HEK293T (cell line): ENCODE data around the gene PALLD.

Experiments used
- CTCF ChIA-PET: fragments of 350-600 bp; formaldehyde crosslinking; extraction: SDS; loops from one replicate; lab custom pipeline; 2021; ENCODE audit warnings: antibody characterized with exemption, inconsistent platforms; lab: Yijun Ruan, JAX
- POLR2A ChIA-PET: fragments of 350-600 bp; formaldehyde crosslinking; extraction: SDS; loops from one replicate; lab custom pipeline; 2020; ENCODE audit warnings: antibody characterized with exemption, inconsistent platforms; lab: Yijun Ruan, JAX
- DNase-seq: peaks from one replicate; pipeline ENCODE4 v3.0.0; 2012; ENCODE audit warnings: mixed read lengths; ENCODE audit errors: extremely low spot score
- ARNT ChIP-seq: fragments of 450-650 bp; IDR thresholded peaks from 2 replicates; pipeline ENCODE4 v1.6.1; 2017; ENCODE audit warnings: mild to moderate bottlenecking
- BHLHE40 ChIP-seq: fragments of 450-650 bp; IDR thresholded peaks from 2 replicates; pipeline ENCODE4 v1.6.1; 2016; ENCODE audit warnings: mild to moderate bottlenecking, moderate library complexity, borderline replicate concordance
- CTBP1 ChIP-seq: fragments of 450-650 bp; IDR thresholded peaks from 2 replicates; pipeline ENCODE4 v1.6.1; 2016; ENCODE audit warnings: borderline replicate concordance
- ELF4 ChIP-seq: fragments of 450-650 bp; IDR thresholded peaks from 2 replicates; pipeline ENCODE4 v1.6.1; 2017; ENCODE audit warnings: antibody characterized with exemption
- FOXA1 ChIP-seq: fragments of 450-650 bp; IDR thresholded peaks from 2 replicates; pipeline ENCODE4 v1.6.1; 2016; ENCODE audit warnings: mild to moderate bottlenecking
- FOXK2 ChIP-seq: fragments of 450-650 bp; IDR thresholded peaks from 2 replicates; pipeline ENCODE4 v1.6.1; 2016; ENCODE audit warnings: mild to moderate bottlenecking
- FOXM1 ChIP-seq: fragments of 450-650 bp; IDR thresholded peaks from 2 replicates; pipeline ENCODE4 v1.6.1; 2017; ENCODE audit warnings: mild to moderate bottlenecking, borderline replicate concordance
- HDGF ChIP-seq: fragments of 450-650 bp; IDR thresholded peaks from 2 replicates; pipeline ENCODE4 v1.6.1; 2017; ENCODE audit warnings: antibody characterized with exemption, borderline replicate concordance
- L3MBTL2 ChIP-seq: fragments of 450-650 bp; conservative IDR thresholded peaks from 2 replicates; pipeline ENCODE4 v1.6.1; 2016; ENCODE audit warnings: mild to moderate bottlenecking
- LEF1 ChIP-seq: fragments of 450-650 bp; IDR thresholded peaks from 2 replicates; pipeline ENCODE4 v1.6.1; 2017; ENCODE audit warnings: mild to moderate bottlenecking, borderline replicate concordance
- NFRKB ChIP-seq: fragments of 450-650 bp; IDR thresholded peaks from 2 replicates; pipeline ENCODE4 v1.6.1; 2016; ENCODE audit warnings: mild to moderate bottlenecking, moderate library complexity
- SP1 ChIP-seq: fragments of 450-650 bp; IDR thresholded peaks from 2 replicates; pipeline ENCODE4 v1.6.1; 2017
- SUZ12 ChIP-seq: fragments of 450-650 bp; IDR thresholded peaks from 2 replicates; pipeline ENCODE4 v1.6.1; 2016; ENCODE audit warnings: mild to moderate bottlenecking
- TARDBP ChIP-seq: fragments of 450-650 bp; IDR thresholded peaks from 2 replicates; pipeline ENCODE4 v1.6.1; 2016
- ZNF384 ChIP-seq: fragments of 450-650 bp; IDR thresholded peaks from 2 replicates; pipeline ENCODE4 v1.6.1; 2016
- TF ChIP-seq, protein P1 (sequence below): fragments of 450-650 bp; IDR thresholded peaks from 2 replicates; pipeline ENCODE4 v1.6.1; 2016

The PALLD gene

GRCh38 chr4:168794881-168795280 is 298.0 kb downstream of the PALLD start:
- no peak for DNase-seq
- ChIA-PET CTCF (no interaction called here), POLR2A (no interaction called here)
- no peak for TF ChIP-seq LEF1
- TF ChIP-seq, protein P1, sequence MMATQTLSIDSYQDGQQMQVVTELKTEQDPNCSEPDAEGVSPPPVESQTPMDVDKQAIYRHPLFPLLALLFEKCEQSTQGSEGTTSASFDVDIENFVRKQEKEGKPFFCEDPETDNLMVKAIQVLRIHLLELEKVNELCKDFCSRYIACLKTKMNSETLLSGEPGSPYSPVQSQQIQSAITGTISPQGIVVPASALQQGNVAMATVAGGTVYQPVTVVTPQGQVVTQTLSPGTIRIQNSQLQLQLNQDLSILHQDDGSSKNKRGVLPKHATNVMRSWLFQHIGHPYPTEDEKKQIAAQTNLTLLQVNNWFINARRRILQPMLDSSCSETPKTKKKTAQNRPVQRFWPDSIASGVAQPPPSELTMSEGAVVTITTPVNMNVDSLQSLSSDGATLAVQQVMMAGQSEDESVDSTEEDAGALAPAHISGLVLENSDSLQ, result no peak
- no peak for TF ChIP-seq SP1
- no peak for TF ChIP-seq ELF4
- TF ChIP-seq FOXK2, result no peak
- TF ChIP-seq NFRKB, result no peak
- no peak for TF ChIP-seq BHLHE40
- TF ChIP-seq L3MBTL2, result no peak
- TF ChIP-seq TARDBP, result no peak
- no peak for TF ChIP-seq HDGF
- TF ChIP-seq FOXA1, result no peak
- TF ChIP-seq FOXM1, result no peak
- no peak for TF ChIP-seq SUZ12
- TF ChIP-seq ZNF384, result no peak
- TF ChIP-seq CTBP1, result no peak

DNA sequence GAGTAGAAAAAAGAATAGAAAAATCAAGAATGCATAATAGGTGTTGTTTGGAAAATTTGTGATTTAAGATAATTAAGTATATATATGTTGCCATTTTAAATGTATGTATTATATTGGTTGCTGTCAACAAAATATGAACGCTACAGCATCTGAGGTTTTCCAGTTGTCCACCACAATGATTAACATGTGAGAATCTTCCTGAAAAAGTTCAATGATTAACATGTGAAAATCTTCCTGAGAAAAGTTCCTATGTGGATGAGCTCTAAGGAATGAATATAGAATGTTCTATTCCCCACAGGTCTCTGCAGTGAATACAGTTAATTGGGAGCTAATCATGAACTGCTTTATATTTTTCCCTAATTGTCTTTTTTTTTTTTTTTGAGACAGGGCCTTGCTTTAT is 298.5 kb downstream of the PALLD start:
- TF ChIP-seq LEF1 (no peak), FOXA1 (no peak), L3MBTL2 (no peak), SP1 (no peak), ARNT (no peak), ELF4 (no peak)
- CTCF ChIA-PET, result no interaction called here
- POLR2A ChIA-PET, result no interaction called here
- no peak for DNase-seq

DNA sequence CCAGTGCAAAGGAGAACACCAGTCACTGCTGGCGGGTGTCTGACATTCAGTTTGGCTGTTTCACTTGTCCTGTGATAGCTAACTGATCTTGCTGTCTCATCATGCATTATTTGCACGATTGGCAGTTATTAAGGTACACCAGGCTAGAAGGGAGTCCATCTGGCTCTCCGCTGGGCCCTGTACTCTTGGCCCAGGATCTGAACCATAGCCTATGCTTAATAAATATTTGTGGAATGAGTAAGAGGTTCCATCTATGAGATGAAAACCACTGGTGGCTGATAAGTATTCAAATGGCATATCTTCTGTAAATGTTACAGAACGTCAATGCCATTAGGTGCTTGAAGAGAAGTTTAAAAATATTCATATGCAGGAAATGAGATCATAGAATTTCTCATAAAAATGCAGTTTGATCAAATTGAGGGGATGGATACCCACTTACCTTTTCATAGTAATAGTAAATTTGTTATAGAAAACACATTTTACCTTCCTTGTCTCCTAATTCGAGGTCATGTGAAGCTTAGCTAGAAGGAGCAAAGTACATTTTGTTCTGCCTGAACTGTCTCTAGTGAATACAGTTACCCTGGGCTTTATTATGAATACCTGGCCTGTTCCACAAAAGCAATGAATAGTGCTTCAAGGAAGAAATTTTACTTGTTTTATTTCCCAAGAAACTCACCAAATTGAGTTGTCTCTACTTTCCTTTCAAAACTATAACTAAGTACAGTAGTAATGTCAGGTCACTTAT is 299.7 kb downstream of the PALLD start:
- ChIA-PET POLR2A (no interaction called here), CTCF (interaction anchor here (0.6 kb wide), 1 partner anchor 704 kb away, joined by 5 read pairs; no protein-coding TSS in a partner anchor)
- TF ChIP-seq, protein P1, result no peak
- no peak for TF ChIP-seq SUZ12
- no peak for TF ChIP-seq CTBP1
- no peak for TF ChIP-seq BHLHE40
- TF ChIP-seq LEF1, result no peak
- no peak for TF ChIP-seq NFRKB
- TF ChIP-seq L3MBTL2, result no peak
- TF ChIP-seq FOXA1, result no peak
- no peak for TF ChIP-seq ELF4
- no peak for TF ChIP-seq TARDBP
- TF ChIP-seq FOXK2, result no peak
- no peak for TF ChIP-seq SP1
- DNase-seq, result no peak

GRCh38 chr4:168797194-168797593 is 300.3 kb downstream of the PALLD start:
- CTCF ChIA-PET, result interaction anchor here (0.5 kb wide), 1 partner anchor 808 kb away, joined by 6 read pairs; no protein-coding TSS in a partner anchor
- DNase-seq, result no peak
- TF ChIP-seq ELF4, result no peak
- TF ChIP-seq ARNT, result no peak
- TF ChIP-seq LEF1, result no peak
- no peak for TF ChIP-seq BHLHE40
- TF ChIP-seq NFRKB, result no peak
- no peak for TF ChIP-seq SP1
- TF ChIP-seq HDGF, result no peak
- no peak for TF ChIP-seq FOXA1
- no peak for TF ChIP-seq FOXK2
- TF ChIP-seq TARDBP, result no peak
- POLR2A ChIA-PET, result no interaction called here

DNA sequence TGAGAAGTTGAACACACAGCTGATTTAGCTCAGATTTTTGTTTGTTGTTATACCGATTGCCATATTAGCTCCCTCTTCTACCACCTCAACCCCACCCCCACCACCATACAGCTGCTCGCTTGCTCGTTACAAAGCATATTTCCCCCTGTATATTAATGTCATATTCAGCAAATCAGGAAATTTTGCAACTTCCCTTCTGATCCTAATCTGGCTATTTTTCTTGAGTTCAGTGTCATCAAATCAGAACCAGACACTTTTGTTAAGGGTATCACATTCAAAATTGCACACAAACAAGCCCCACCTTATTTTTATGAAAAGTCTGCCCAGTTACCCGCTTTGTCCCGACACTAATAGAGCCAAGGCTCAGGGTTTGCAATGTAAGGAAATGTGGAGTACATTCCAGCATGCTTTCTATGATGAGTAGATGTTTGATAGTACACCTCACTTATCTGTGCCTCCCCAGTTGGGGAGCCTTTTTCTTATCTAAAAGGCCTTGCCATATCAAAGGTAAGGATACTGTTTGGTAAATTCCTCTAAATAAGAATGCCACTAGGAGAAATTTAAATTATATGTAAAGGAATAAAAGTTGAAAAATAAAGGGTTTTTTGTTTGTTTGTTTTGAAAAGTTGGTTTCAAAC is 301.0 kb downstream of the PALLD start:
- DNase-seq, result no peak
- POLR2A ChIA-PET, result no interaction called here
- TF ChIP-seq HDGF (no peak), CTBP1 (no peak), ZNF384 (no peak), FOXM1 (no peak), L3MBTL2 (no peak), SP1 (no peak), ELF4 (no peak), FOXA1 (no peak), LEF1 (no peak), ARNT (no peak), TARDBP (no peak), FOXK2 (no peak), BHLHE40 (no peak), SUZ12 (no peak)
- TF ChIP-seq, protein P1, result no peak
- CTCF ChIA-PET, result interaction anchor here (0.5 kb wide), 1 partner anchor 807 kb away, joined by 6 read pairs; no protein-coding TSS in a partner anchor

- POLR2A ChIA-PET, result no interaction called here
- no peak for DNase-seq
- CTCF ChIA-PET, result no interaction called here
- TF ChIP-seq FOXA1 (no peak), LEF1 (no peak), ELF4 (no peak), FOXM1 (no peak), HDGF (no peak), TARDBP (no peak)
These were observed 304.1 kb downstream of the PALLD start for GRCh38 chr4:168800926-168801325.
